Erythroblast (primary cell): ENCODE results near the gene NRXN3.

Experiments
- GATA1 ChIP-seq: IDR thresholded peaks from 2 replicates; pipeline ENCODE4 v1.6.1; 2011; ENCODE audit warnings: low read depth, mild to moderate bottlenecking, control low read depth, low read length, moderate library complexity
- POLR2A ChIP-seq: IDR thresholded peaks from 2 replicates; pipeline ENCODE4 v1.6.1; 2011; ENCODE audit warnings: mild to moderate bottlenecking, low read length

GRCh38 chr14:79732911-79733655, 1562.9 kb downstream of the NRXN3 start:
- TF ChIP-seq POLR2A (no peak), GATA1 (no peak)
